ENCODE results near the gene ZFHX3.
A peak's percentile ranks its signal among the peaks of the same experiment; 100 is the strongest.

ZFHX3 gene

GRCh38 chr16:73051226-73051625, 3.3 kb upstream of the ZFHX3 start:
- H3K4me3 Mint-ChIP-seq, result no peak overlapping the region
- H3K36me3 Mint-ChIP-seq (ENCODE audit: low read depth), result no peaks in the 10 kb centered on the region
- no peak overlapping the region for H3K27ac Mint-ChIP-seq

DNA sequence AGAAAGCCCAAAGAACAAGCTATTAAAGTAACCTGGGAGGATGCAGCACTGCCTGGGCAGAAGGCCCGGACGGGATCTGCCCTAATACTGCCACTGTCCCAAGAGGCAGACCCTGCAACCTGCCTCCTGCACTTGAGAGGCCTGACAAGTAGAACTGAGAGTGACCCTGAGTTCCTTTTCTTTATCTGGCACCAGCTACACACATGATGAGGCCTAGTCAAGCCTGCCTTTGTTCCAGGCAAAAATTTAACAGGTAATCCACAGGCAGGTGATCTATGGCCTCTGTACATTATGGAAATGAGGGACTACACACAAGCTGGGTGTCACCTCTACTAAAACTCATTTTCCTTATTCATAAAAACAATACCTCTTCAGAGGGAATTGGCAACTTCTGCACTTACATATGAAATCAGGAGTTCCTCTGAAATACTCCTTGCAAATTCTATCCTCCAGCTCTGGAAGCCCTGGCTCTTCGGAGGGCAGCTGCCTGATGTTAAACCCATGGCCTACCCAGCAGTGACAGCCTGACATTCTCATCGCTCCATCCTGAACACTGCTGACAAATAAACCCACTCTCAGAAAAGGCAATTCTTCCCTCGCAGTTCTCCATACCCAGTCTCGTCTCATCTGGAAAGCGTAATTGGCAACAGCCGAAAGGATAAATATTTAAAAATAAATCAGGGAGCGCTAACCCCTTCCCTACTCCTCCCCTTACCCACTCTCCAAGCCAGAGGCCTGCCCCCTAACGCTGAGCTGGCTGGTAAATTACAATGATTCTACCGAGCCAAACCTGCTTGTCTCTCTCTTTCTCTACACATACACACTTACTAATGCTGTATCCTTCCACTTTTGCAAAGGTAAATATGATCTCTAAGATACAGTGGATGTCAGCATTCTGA, 2.5 kb upstream of the ZFHX3 start:
- TF ChIP-seq, protein P1, sequence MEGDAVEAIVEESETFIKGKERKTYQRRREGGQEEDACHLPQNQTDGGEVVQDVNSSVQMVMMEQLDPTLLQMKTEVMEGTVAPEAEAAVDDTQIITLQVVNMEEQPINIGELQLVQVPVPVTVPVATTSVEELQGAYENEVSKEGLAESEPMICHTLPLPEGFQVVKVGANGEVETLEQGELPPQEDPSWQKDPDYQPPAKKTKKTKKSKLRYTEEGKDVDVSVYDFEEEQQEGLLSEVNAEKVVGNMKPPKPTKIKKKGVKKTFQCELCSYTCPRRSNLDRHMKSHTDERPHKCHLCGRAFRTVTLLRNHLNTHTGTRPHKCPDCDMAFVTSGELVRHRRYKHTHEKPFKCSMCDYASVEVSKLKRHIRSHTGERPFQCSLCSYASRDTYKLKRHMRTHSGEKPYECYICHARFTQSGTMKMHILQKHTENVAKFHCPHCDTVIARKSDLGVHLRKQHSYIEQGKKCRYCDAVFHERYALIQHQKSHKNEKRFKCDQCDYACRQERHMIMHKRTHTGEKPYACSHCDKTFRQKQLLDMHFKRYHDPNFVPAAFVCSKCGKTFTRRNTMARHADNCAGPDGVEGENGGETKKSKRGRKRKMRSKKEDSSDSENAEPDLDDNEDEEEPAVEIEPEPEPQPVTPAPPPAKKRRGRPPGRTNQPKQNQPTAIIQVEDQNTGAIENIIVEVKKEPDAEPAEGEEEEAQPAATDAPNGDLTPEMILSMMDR (IDR thresholded peaks at IDR 0.05; ENCODE audit: unreplicated experiment in 3 of 3), result no peak
- Mint-ChIP-seq H3K9me3 (no peaks in the 10 kb centered on the region), H3K27me3 (ENCODE audit: low read depth) (peaks cover 4% of the 10 kb centered on the region), H3K27ac (no peak overlapping the region), H3K4me1 (peaks cover 20% of the 10 kb centered on the region), H3K36me3 (ENCODE audit: low read depth) (no peaks in the 10 kb centered on the region), H3K4me3 (no peak overlapping the region)

More at GRCh38 chr16:73051226-73051625, 3.3 kb upstream of the ZFHX3 start:
- TF ChIP-seq, protein P1 (IDR thresholded peaks at IDR 0.05; ENCODE audit: unreplicated experiment in 3 of 3), result no peak
- peaks cover 4% of the 10 kb centered on the region for H3K27me3 Mint-ChIP-seq (ENCODE audit: low read depth)
- H3K4me1 Mint-ChIP-seq, result peaks cover 13% of the 10 kb centered on the region
- no peaks in the 10 kb centered on the region for H3K9me3 Mint-ChIP-seq

- H3K27ac Mint-ChIP-seq, result peak overlapping the region in 2 of 3 experiments; percentile 91 to 92
These were observed 1.6 kb upstream of the ZFHX3 start for GRCh38 chr16:73049511-73049910.

GRCh38 chr16:73049091-73049490, 1.2 kb upstream of the ZFHX3 start:
- Mint-ChIP-seq H3K4me3 (peak overlapping the region; percentile 74 to 90 (median 83)), H3K9me3 (no peaks in the 10 kb centered on the region), H3K36me3 (ENCODE audit: low read depth) (no peaks in the 10 kb centered on the region), H3K27ac (peak overlapping the region in 2 of 3 experiments; percentile 91 to 92), H3K4me1 (peaks cover 33% of the 10 kb centered on the region), H3K27me3 (ENCODE audit: low read depth) (peaks cover 4% of the 10 kb centered on the region)
- TF ChIP-seq, protein P1 (IDR thresholded peaks at IDR 0.05; ENCODE audit: unreplicated experiment in 3 of 3), result no peak

More at GRCh38 chr16:73049511-73049910, 1.6 kb upstream of the ZFHX3 start:
- H3K9me3 Mint-ChIP-seq, result no peaks in the 10 kb centered on the region
- no peaks in the 10 kb centered on the region for H3K36me3 Mint-ChIP-seq (ENCODE audit: low read depth)
- peaks cover 4% of the 10 kb centered on the region for H3K27me3 Mint-ChIP-seq (ENCODE audit: low read depth)
- peak overlapping the region in 2 of 3 experiments; percentile 83 to 90 for H3K4me3 Mint-ChIP-seq
- TF ChIP-seq, protein P1 (IDR thresholded peaks at IDR 0.05; ENCODE audit: unreplicated experiment in 3 of 3), result no peak
- peaks cover 28% of the 10 kb centered on the region for H3K4me1 Mint-ChIP-seq

- Mint-ChIP-seq H3K4me1 (peaks cover 39% of the 10 kb centered on the region), H3K4me3 (peak overlapping the region; percentile 74 to 90 (median 83)), H3K36me3 (ENCODE audit: low read depth) (no peaks in the 10 kb centered on the region), H3K27ac (peak overlapping the region in 2 of 3 experiments; percentile 91 to 92), H3K27me3 (ENCODE audit: low read depth) (peaks cover 4% of the 10 kb centered on the region), H3K9me3 (no peaks in the 10 kb centered on the region)
- TF ChIP-seq, protein P1 (IDR thresholded peaks at IDR 0.05; ENCODE audit: unreplicated experiment in 3 of 3), result no peak
These were observed 558 bp upstream of the ZFHX3 start for GRCh38 chr16:73048292-73049080.

Measured in nephron (organoid).